Lower leg skin (tissue), 3 donors: ENCODE data around the gene AGA.

Source experiments
- POLR2A ChIP-seq, 2 donors: fragments of 450-650 bp; IDR thresholded peaks; one replicate each; pipeline ENCODE4 v1.6.1; 2016 to 2017; ENCODE audit warnings: antibody characterized with exemption in 2 of 2, mild to moderate bottlenecking in 1 of 2, moderate library complexity in 1 of 2
- TF ChIP-seq, protein P1 (sequence below), 3 donors: fragments of 450-650 bp; IDR thresholded peaks; one replicate each; pipeline ENCODE4 v1.5.1; 2016; ENCODE audit warnings: antibody characterized with exemption in 3 of 3, mild to moderate bottlenecking in 3 of 3, moderate library complexity in 2 of 3

DNA sequence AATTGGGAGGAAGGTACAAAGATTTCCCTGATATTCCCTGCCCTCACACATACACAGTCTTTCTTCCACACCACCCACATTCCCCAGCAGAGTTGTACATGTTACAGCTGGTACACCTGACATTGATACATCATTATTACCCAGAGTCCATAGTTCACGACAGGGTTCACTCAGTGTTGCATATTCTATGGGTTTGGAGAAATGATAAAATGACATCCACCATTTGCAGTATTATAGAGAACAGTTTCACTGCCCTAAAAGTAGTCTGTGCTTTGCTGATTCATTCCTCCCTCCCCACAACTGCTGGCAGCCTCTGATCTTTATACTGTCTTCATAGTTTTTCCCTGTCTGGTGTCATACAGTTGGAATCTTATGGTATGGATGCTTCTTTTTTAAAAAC lies 15.0 kb downstream of the AGA start:
- TF ChIP-seq, protein P1, sequence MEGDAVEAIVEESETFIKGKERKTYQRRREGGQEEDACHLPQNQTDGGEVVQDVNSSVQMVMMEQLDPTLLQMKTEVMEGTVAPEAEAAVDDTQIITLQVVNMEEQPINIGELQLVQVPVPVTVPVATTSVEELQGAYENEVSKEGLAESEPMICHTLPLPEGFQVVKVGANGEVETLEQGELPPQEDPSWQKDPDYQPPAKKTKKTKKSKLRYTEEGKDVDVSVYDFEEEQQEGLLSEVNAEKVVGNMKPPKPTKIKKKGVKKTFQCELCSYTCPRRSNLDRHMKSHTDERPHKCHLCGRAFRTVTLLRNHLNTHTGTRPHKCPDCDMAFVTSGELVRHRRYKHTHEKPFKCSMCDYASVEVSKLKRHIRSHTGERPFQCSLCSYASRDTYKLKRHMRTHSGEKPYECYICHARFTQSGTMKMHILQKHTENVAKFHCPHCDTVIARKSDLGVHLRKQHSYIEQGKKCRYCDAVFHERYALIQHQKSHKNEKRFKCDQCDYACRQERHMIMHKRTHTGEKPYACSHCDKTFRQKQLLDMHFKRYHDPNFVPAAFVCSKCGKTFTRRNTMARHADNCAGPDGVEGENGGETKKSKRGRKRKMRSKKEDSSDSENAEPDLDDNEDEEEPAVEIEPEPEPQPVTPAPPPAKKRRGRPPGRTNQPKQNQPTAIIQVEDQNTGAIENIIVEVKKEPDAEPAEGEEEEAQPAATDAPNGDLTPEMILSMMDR (IDR thresholded peaks at IDR 0.05): no peak
- no peak for TF ChIP-seq POLR2A (IDR thresholded peaks at IDR 0.05)
